IMR-90 (cell line): ENCODE results near the gene VDAC1. TPM values are rescaled to one million over a fixed set of nuclear protein-coding genes. Genes with fewer than 3 reads are reported as not detected.

Experiments used
- ATAC-seq: fragments of 200-7000 bp; cut with Tn5 transposase; 2 replicates; pipeline ENCODE4 v1.9.1; 2020; ENCODE audit warnings: low read depth, mild to moderate bottlenecking, moderate library complexity
- BruUV-seq: library from RNA; stranded (reverse); fragments of 400-500 nt; replicated peaks from 2 replicates; lab custom pipeline; 2021; lab: Mats Ljungman, UMichigan
- CTCF ChIA-PET: fragments of 300-600 bp; formaldehyde crosslinking; extraction: SDS; loops from one replicate; lab custom pipeline; 2021; ENCODE audit warnings: antibody characterized with exemption; lab: Yijun Ruan, JAX
- POLR2A ChIA-PET: fragments of 300-600 bp; sonication (Branson Sonifier 250); formaldehyde crosslinking; loops from one replicate; lab custom pipeline; 2022; ENCODE audit warnings: antibody characterized with exemption; ENCODE audit not compliant: unreplicated experiment; lab: Charles Lee
- DNase-seq: peaks from one replicate; pipeline ENCODE4 v3.0.0; 2013
- H2AFZ ChIP-seq: replicated peaks from 2 replicates; pipeline ENCODE3; 2013; ENCODE audit warnings: low read length, mild to moderate bottlenecking; ENCODE audit not compliant: poor library complexity
- H2AK5ac ChIP-seq: 2 replicates; pipeline ENCODE4 v1.6.1; 2013; ENCODE audit warnings: low read depth, low read length, inconsistent platforms
- H2AK9ac ChIP-seq: replicated peaks from 2 replicates; pipeline ENCODE3; 2013; ENCODE audit warnings: mild to moderate bottlenecking, low read depth, low read length, moderate library complexity; ENCODE audit not compliant: poor library complexity
- H2BK120ac ChIP-seq: 2 replicates; pipeline ENCODE4 v1.6.1; 2013; ENCODE audit warnings: low read depth, low read length, inconsistent platforms
- H2BK15ac ChIP-seq: 3 replicates; pipeline ENCODE4 v1.6.1; 2013; ENCODE audit warnings: low read depth, low read length, inconsistent platforms
- H2BK20ac ChIP-seq: 2 replicates; pipeline ENCODE4 v1.6.1; 2013; ENCODE audit warnings: low read depth, mild to moderate bottlenecking, inconsistent platforms, low read length, moderate library complexity
- H2BK5ac ChIP-seq: 2 replicates; pipeline ENCODE4 v1.6.1; 2013; ENCODE audit warnings: mild to moderate bottlenecking, low read depth, low read length, inconsistent platforms; ENCODE audit not compliant: poor library complexity, severe bottlenecking
- H3K14ac ChIP-seq: replicated peaks from 2 replicates; pipeline ENCODE4 v1.6.1; 2013; ENCODE audit warnings: low read depth, low read length, inconsistent platforms
- H3K18ac ChIP-seq: 2 replicates; pipeline ENCODE4 v1.6.1; 2013; ENCODE audit warnings: low read depth, low read length, control low read depth
- H3K23ac ChIP-seq: 2 replicates; pipeline ENCODE4 v1.6.1; 2013; ENCODE audit warnings: low read depth, low read length, inconsistent platforms
- H3K27ac ChIP-seq: 2 replicates; pipeline ENCODE4 v1.5.1; 2013; ENCODE audit warnings: mild to moderate bottlenecking, control low read depth, low read length; ENCODE audit not compliant: insufficient read depth
- H3K27me3 ChIP-seq: 2 replicates; pipeline ENCODE4 v1.6.1; 2013; ENCODE audit warnings: low read length; ENCODE audit not compliant: control insufficient read depth, insufficient read depth
- H3K36me3 ChIP-seq: 2 replicates; pipeline ENCODE4 v1.6.1; 2013; ENCODE audit warnings: low read length, mixed read lengths; ENCODE audit not compliant: control insufficient read depth, insufficient read depth
- H3K4ac ChIP-seq: 2 replicates; pipeline ENCODE4 v1.6.1; 2013; ENCODE audit warnings: low read depth, low read length, inconsistent platforms
- H3K4me1 ChIP-seq: 2 replicates; pipeline ENCODE4 v1.6.1; 2013; ENCODE audit warnings: low read length, mixed read lengths; ENCODE audit not compliant: control insufficient read depth, insufficient read depth
- H3K4me2 ChIP-seq: 2 replicates; pipeline ENCODE4 v1.6.1; 2013; ENCODE audit warnings: low read depth, mild to moderate bottlenecking, control low read depth, low read length, moderate library complexity
- H3K4me3 ChIP-seq: 2 replicates; pipeline ENCODE4 v1.5.1; 2013; ENCODE audit warnings: low read depth, mild to moderate bottlenecking, control low read depth, low read length, moderate library complexity; ENCODE audit not compliant: insufficient read depth
- H3K56ac ChIP-seq: 2 replicates; pipeline ENCODE4 v1.6.1; 2013; ENCODE audit warnings: low read length, inconsistent platforms; ENCODE audit not compliant: insufficient read depth; ENCODE audit errors: extremely low read depth
- H3K79me1 ChIP-seq, 2 experiments: 2 replicates each; pipeline ENCODE4 v1.6.1; 2013; ENCODE audit warnings: low read length in 2 of 2, inconsistent platforms in 1 of 2, low read depth in 1 of 2
- H3K9ac ChIP-seq: 2 replicates; pipeline ENCODE4 v1.6.1; 2013; ENCODE audit warnings: low read depth, low read length, control low read depth
- H3K9me1 ChIP-seq: 2 replicates; pipeline ENCODE4 v1.6.1; 2013; ENCODE audit warnings: low read length, inconsistent platforms; ENCODE audit not compliant: insufficient read depth
- H3K9me3 ChIP-seq: 2 replicates; pipeline ENCODE4 v1.6.1; 2013; ENCODE audit warnings: low read length; ENCODE audit not compliant: control insufficient read depth, insufficient read depth
- H4K20me1 ChIP-seq: 2 replicates; pipeline ENCODE4 v1.6.1; 2013; ENCODE audit warnings: low read length, inconsistent platforms; ENCODE audit not compliant: insufficient read depth
- H4K5ac ChIP-seq: 2 replicates; pipeline ENCODE4 v1.6.1; 2013; ENCODE audit warnings: mild to moderate bottlenecking, low read depth, low read length, control low read depth
- H4K8ac ChIP-seq, 2 experiments: 2 replicates each; pipeline ENCODE4 v1.6.1; 2013; ENCODE audit warnings: low read depth in 2 of 2, low read length in 2 of 2, control low read depth in 1 of 2, inconsistent platforms in 1 of 2
- H4K91ac ChIP-seq: 2 replicates; pipeline ENCODE4 v1.6.1; 2013; ENCODE audit warnings: low read depth, low read length, inconsistent platforms; ENCODE audit not compliant: insufficient read depth
- BHLHE40 ChIP-seq: fragments of 150-350 bp; IDR thresholded peaks from 2 replicates; pipeline ENCODE4 v1.6.1; 2016; ENCODE audit warnings: mild to moderate bottlenecking, low read depth, low read length
- CEBPB ChIP-seq: IDR thresholded peaks from 2 replicates; pipeline ENCODE4 v1.6.1; 2012; ENCODE audit warnings: low read depth, low read length, improper control_type of control experiment
- CHD1 ChIP-seq: IDR thresholded peaks from 2 replicates; pipeline ENCODE4 v1.6.1; 2012; ENCODE audit warnings: low read depth, low read length, improper control_type of control experiment
- FOS ChIP-seq: fragments of 150-350 bp; IDR thresholded peaks from 2 replicates; pipeline ENCODE4 v1.6.1; 2016; ENCODE audit warnings: low read depth, low read length
- MAZ ChIP-seq: IDR thresholded peaks from 2 replicates; pipeline ENCODE4 v1.6.1; 2012; ENCODE audit warnings: low read depth, mild to moderate bottlenecking, low read length, improper control_type of control experiment, moderate library complexity, borderline replicate concordance
- MXI1 ChIP-seq: IDR thresholded peaks from 2 replicates; pipeline ENCODE4 v1.6.1; 2012; ENCODE audit warnings: low read depth, mild to moderate bottlenecking, low read length, moderate library complexity, borderline replicate concordance
- NFE2L2 ChIP-seq: fragments of 150-350 bp; IDR thresholded peaks from 2 replicates; pipeline ENCODE4 v1.6.1; 2016; ENCODE audit warnings: low read depth, mild to moderate bottlenecking, low read length
- POLR2A ChIP-seq: IDR thresholded peaks from 2 replicates; pipeline ENCODE4 v1.6.1; 2012; ENCODE audit warnings: mild to moderate bottlenecking, low read depth, low read length
- RAD21 ChIP-seq: IDR thresholded peaks from 2 replicates; pipeline ENCODE4 v1.6.1; 2012; ENCODE audit warnings: low read length, improper control_type of control experiment
- RCOR1 ChIP-seq: IDR thresholded peaks from 2 replicates; pipeline ENCODE4 v1.6.1; 2012; ENCODE audit warnings: mild to moderate bottlenecking, low read length, improper control_type of control experiment; ENCODE audit not compliant: insufficient replicate concordance
- RFX5 ChIP-seq: IDR thresholded peaks from 2 replicates; pipeline ENCODE4 v1.8.0; 2012; ENCODE audit warnings: low read depth, mild to moderate bottlenecking, low read length, moderate library complexity
- SMC3 ChIP-seq: fragments of 150-350 bp; IDR thresholded peaks from 2 replicates; pipeline ENCODE4 v1.6.1; 2016; ENCODE audit warnings: low read depth, mild to moderate bottlenecking, antibody characterized with exemption, low read length, moderate library complexity
- WGBS, 2 experiments: methylation state at CpG; one replicate each; pipeline versions ENCODE4 v1.1.5 to v1.1.7; 2013; ENCODE audit warnings: missing lambda C conversion rate in 2 of 2; ENCODE audit not compliant: insufficient read length in 1 of 2; ENCODE audit errors: extremely low coverage in 2 of 2; 5-methylcytosine and 5-hydroxymethylcytosine counted together
- dilution Hi-C: fragments of 300-500 bp; cut with HindIII; formaldehyde crosslinking; loops from one replicate; pipeline ENCODE4 v1.14.3; 2018; ENCODE audit warnings: low sequenced_read_pairs; ENCODE audit not compliant: unreplicated experiment
- in situ Hi-C: fragments of 300-500 bp; cut with MboI; formaldehyde crosslinking; loops from 3 replicates; pipeline ENCODE4 v1.14.3; 2019; ENCODE audit warnings: low sequenced_read_pairs, inconsistent platforms, mixed read lengths
- intact Hi-C: fragments of 100-400 bp; cut with micrococcal nuclease; formaldehyde crosslinking; loops from 2 replicates; pipeline ENCODE4 v1.10.0; 2022
- polyA plus RNA-seq, 3 experiments: library from polyadenylated mRNA; depleted of rRNA; stranded (reverse); fragments of >200 nt; gene quantifications; 2 replicates each; pipeline ENCODE4 v1.2.3, GENCODE V29; 2012; ENCODE audit warnings: low replicate concordance in 1 of 3
- total RNA-seq: library from RNA; depleted of rRNA; stranded (reverse); fragments of >200 nt; gene quantifications from 2 replicates; pipeline ENCODE4 v1.2.3, GENCODE V29; 2012
- TF ChIP-seq, protein P1 (sequence below): conservative IDR thresholded peaks from 2 replicates; pipeline ENCODE4 v1.5.1; 2012; ENCODE audit warnings: mild to moderate bottlenecking, low read depth, low read length, improper control_type of control experiment
- TF ChIP-seq, protein P2 (sequence below): fragments of 150-350 bp; IDR thresholded peaks from 2 replicates; pipeline ENCODE4 v1.6.1; 2016; ENCODE audit warnings: low read depth, mild to moderate bottlenecking, low read length, moderate library complexity, borderline replicate concordance

The VDAC1 gene
- total and polyA plus RNA-seq, 2 of the 4 experiments (the other 2 are of a cell fraction): 289 to 365 TPM

DNA sequence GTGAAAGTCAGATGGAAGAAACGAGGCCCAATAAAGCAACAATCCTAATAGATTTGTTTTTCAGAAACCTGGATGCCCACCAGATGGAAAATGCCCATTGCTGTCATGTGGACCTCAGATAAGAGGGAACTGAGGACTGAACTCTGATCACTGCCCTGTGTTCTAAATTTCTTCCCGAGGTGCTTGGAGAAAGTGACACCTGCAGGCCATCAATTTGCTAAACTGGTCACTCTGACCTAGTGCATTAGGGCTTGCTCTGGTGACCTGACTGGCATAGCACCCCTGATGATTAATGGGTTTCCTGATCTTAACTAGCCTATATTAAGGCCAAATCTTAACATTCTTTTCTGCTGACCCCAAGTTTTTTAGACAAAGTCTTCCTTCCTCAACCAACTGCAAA lies 32.4 kb upstream of the VDAC1 start:
- Histone ChIP-seq H2AK5ac (no peak overlapping the region), H3K9ac (no peak overlapping the region), H2BK5ac (no peak overlapping the region), H4K5ac (no peak overlapping the region), H3K27me3 (peaks cover 19% of the 10 kb centered on the region), H2BK15ac (no peak overlapping the region), H3K4me1 (no peaks in the 10 kb centered on the region), H2BK120ac (no peak overlapping the region), H4K91ac (no peak overlapping the region), H2BK20ac (no peak overlapping the region), H3K18ac (no peak overlapping the region), H3K4ac (no peak overlapping the region), H3K27ac (no peak overlapping the region), H3K4me2 (no peak overlapping the region), H3K36me3 (no peaks in the 10 kb centered on the region), H3K56ac (no peak overlapping the region), H4K8ac (no peak overlapping the region), H3K9me1 (no peaks in the 10 kb centered on the region), H2AK9ac (no peak overlapping the region), H3K23ac (no peak overlapping the region), H2AFZ (no peak overlapping the region), H3K9me3 (no peaks in the 10 kb centered on the region; the same call in 1 of the 2 replicates), H3K4me3 (no peak overlapping the region), H3K79me1 (no peaks in the 10 kb centered on the region), H4K20me1 (peaks cover 4% of the 10 kb centered on the region; the same call in 1 of the 2 replicates), H3K14ac (no peak overlapping the region)
- DNase-seq: no peak
- POLR2A ChIA-PET: no interaction called here
- CTCF ChIA-PET: no interaction called here
- intact Hi-C loops: no loop called here
- WGBS, 2 experiments: no CpG with 5 or more reads among the region's 2 CpGs
- TF ChIP-seq SMC3: no peak
- TF ChIP-seq RFX5: no peak
- no peak for TF ChIP-seq MAZ
- no peak for TF ChIP-seq RCOR1
- TF ChIP-seq FOS: no peak
- TF ChIP-seq, protein P1, sequence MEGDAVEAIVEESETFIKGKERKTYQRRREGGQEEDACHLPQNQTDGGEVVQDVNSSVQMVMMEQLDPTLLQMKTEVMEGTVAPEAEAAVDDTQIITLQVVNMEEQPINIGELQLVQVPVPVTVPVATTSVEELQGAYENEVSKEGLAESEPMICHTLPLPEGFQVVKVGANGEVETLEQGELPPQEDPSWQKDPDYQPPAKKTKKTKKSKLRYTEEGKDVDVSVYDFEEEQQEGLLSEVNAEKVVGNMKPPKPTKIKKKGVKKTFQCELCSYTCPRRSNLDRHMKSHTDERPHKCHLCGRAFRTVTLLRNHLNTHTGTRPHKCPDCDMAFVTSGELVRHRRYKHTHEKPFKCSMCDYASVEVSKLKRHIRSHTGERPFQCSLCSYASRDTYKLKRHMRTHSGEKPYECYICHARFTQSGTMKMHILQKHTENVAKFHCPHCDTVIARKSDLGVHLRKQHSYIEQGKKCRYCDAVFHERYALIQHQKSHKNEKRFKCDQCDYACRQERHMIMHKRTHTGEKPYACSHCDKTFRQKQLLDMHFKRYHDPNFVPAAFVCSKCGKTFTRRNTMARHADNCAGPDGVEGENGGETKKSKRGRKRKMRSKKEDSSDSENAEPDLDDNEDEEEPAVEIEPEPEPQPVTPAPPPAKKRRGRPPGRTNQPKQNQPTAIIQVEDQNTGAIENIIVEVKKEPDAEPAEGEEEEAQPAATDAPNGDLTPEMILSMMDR: no peak
- TF ChIP-seq NFE2L2: no peak
- TF ChIP-seq MXI1: no peak
- no peak for TF ChIP-seq POLR2A
- TF ChIP-seq RAD21: no peak
- TF ChIP-seq, protein P2, sequence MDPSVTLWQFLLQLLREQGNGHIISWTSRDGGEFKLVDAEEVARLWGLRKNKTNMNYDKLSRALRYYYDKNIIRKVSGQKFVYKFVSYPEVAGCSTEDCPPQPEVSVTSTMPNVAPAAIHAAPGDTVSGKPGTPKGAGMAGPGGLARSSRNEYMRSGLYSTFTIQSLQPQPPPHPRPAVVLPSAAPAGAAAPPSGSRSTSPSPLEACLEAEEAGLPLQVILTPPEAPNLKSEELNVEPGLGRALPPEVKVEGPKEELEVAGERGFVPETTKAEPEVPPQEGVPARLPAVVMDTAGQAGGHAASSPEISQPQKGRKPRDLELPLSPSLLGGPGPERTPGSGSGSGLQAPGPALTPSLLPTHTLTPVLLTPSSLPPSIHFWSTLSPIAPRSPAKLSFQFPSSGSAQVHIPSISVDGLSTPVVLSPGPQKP: no peak
- no peak for TF ChIP-seq CEBPB
- TF ChIP-seq BHLHE40: no peak
- TF ChIP-seq CHD1: no peak
- no peak for ATAC-seq
- no TSS peak for BruUV-seq
- in situ Hi-C loops: loop anchor here (25.0 kb wide), 1 partner anchor 250 kb away; no protein-coding TSS in a partner anchor
- dilution Hi-C loops: no loop called here
